GM23248 (cell line): Measurements from ENCODE around the gene KDM4B.

Experiments used
- EZH2 ChIP-seq: fragments of 200-600 bp; sonication (generic); IDR thresholded peaks from 2 replicates; pipeline ENCODE4 v1.6.1; 2018; ENCODE audit warnings: antibody characterized with exemption, mild to moderate bottlenecking; ENCODE audit not compliant: insufficient read depth, poor library complexity, severe bottlenecking
- EZH2phosphoT487 ChIP-seq: fragments of 200-600 bp; sonication (generic); IDR thresholded peaks from 2 replicates; pipeline ENCODE4 v1.6.1; 2018; ENCODE audit warnings: antibody characterized with exemption, moderate library complexity, mild to moderate bottlenecking, low read depth; ENCODE audit not compliant: insufficient read depth

GRCh38 chr19:5182751-5183150, 213.8 kb downstream of the KDM4B start:
- TF ChIP-seq EZH2, result no peak
- TF ChIP-seq EZH2phosphoT487, result no peak
